ENCODE results near the gene NPIPB12.
"Not testable (repeated sequence)": the region's sequence is repeated elsewhere in the genome, so short reads cannot be mapped to it uniquely, and the experiment has no call there.

The NPIPB12 gene

GRCh38 chr16:29506308-29506707, at the start of gene NPIPB12:
Gene NPIPB12 (minus strand): TSS chr16:29506408.
- not testable (repeated sequence) for DNase-seq

- not testable (repeated sequence) for DNase-seq
These were observed 15.3 kb upstream of the NPIPB12 start for GRCh38 chr16:29521520-29521919.

GRCh38 chr16:29482276-29482675, 23.9 kb downstream of the NPIPB12 start:
- DNase-seq, result not testable (repeated sequence)

- not testable (repeated sequence) for DNase-seq
These were observed 34.1 kb downstream of the NPIPB12 start for GRCh38 chr16:29472065-29472464.

- not testable (repeated sequence) for DNase-seq
These were observed 36.5 kb downstream of the NPIPB12 start for GRCh38 chr16:29469660-29470059.

GRCh38 chr16:29467654-29468366, 38.4 kb downstream of the NPIPB12 start:
- not testable (repeated sequence) for DNase-seq

- DNase-seq, result not testable (repeated sequence)
These were observed 39.3 kb downstream of the NPIPB12 start for GRCh38 chr16:29466904-29467303.

- DNase-seq, result not testable (repeated sequence)
These were observed 40.0 kb downstream of the NPIPB12 start for GRCh38 chr16:29465985-29466824.

- not testable (repeated sequence) for DNase-seq
These were observed 45.6 kb downstream of the NPIPB12 start for GRCh38 chr16:29460647-29461030.

GRCh38 chr16:29459706-29460646, 46.2 kb downstream of the NPIPB12 start, which contains the start of gene SULT1A4:
Gene SULT1A4 (plus strand): TSS chr16:29459913. CDS start chr16:29461386, 1,473 bp downstream.
- not testable (repeated sequence) for DNase-seq

- not testable (repeated sequence) for DNase-seq
These were observed 48.5 kb downstream of the NPIPB12 start for GRCh38 chr16:29457660-29458059.

- DNase-seq, result not testable (repeated sequence)
These were observed 51.4 kb downstream of the NPIPB12 start for GRCh38 chr16:29454828-29455227.

- not testable (repeated sequence) for DNase-seq
These were observed 51.9 kb downstream of the NPIPB12 start, which contains the start of the genes BOLA2 and SLX1B for GRCh38 chr16:29454269-29454668. Gene BOLA2 (minus strand): TSS chr16:29454351. CDS start chr16:29454253, 98 bp downstream. Gene SLX1B (plus strand): TSS chr16:29454533.

GRCh38 chr16:29453754-29454153, 52.5 kb downstream of the NPIPB12 start:
- DNase-seq, result not testable (repeated sequence)
